AG08396 (cell line): ENCODE measurements around the gene WSCD1.

Source experiments
- DNase-seq: peaks from one replicate; pipeline ENCODE4 v3.0.0; 2012; ENCODE audit warnings: low spot score, mixed read lengths

Gene WSCD1

GRCh38 chr17:6086603-6087400 is 16.6 kb downstream of the WSCD1 start:
- no peak for DNase-seq

- DNase-seq, result no peak
These were observed 18.0 kb downstream of the WSCD1 start for GRCh38 chr17:6088141-6088540.

GRCh38 chr17:6090253-6090652 is 20.1 kb downstream of the WSCD1 start:
- DNase-seq, result no peak

- DNase-seq, result no peak
These were observed 22.2 kb downstream of the WSCD1 start for GRCh38 chr17:6092182-6092902.

- no peak for DNase-seq
These were observed 22.8 kb downstream of the WSCD1 start for GRCh38 chr17:6092903-6093468.

GRCh38 chr17:6094453-6094852 is 24.3 kb downstream of the WSCD1 start:
- DNase-seq, result no peak

GRCh38 chr17:6094926-6095325 is 24.7 kb downstream of the WSCD1 start:
- DNase-seq, result no peak

GRCh38 chr17:6095501-6095900 is 25.3 kb downstream of the WSCD1 start:
- no peak for DNase-seq

GRCh38 chr17:6096201-6097004 is 26.2 kb downstream of the WSCD1 start:
- DNase-seq, result no peak

- no peak for DNase-seq
These were observed 26.8 kb downstream of the WSCD1 start for GRCh38 chr17:6097005-6097279.

- no peak for DNase-seq
These were observed 28.1 kb downstream of the WSCD1 start for GRCh38 chr17:6098050-6098822.

GRCh38 chr17:6098823-6099180 is 28.6 kb downstream of the WSCD1 start:
- DNase-seq, result no peak

- no peak for DNase-seq
These were observed 29.3 kb downstream of the WSCD1 start for GRCh38 chr17:6099492-6099891.

- DNase-seq, result no peak
These were observed 30.0 kb downstream of the WSCD1 start for GRCh38 chr17:6100146-6100545.

GRCh38 chr17:6100891-6101500 is 30.8 kb downstream of the WSCD1 start:
- no peak for DNase-seq

GRCh38 chr17:6101706-6102105 is 31.5 kb downstream of the WSCD1 start:
- DNase-seq, result no peak

GRCh38 chr17:6102615-6103014 is 32.4 kb downstream of the WSCD1 start:
- DNase-seq, result no peak

GRCh38 chr17:6104956-6105648 is 34.9 kb downstream of the WSCD1 start:
- DNase-seq, result no peak

GRCh38 chr17:6105649-6106007 is 35.4 kb downstream of the WSCD1 start:
- no peak for DNase-seq

- no peak for DNase-seq
These were observed 36.0 kb downstream of the WSCD1 start for GRCh38 chr17:6106212-6106611.

- no peak for DNase-seq
These were observed 37.6 kb downstream of the WSCD1 start for GRCh38 chr17:6107791-6108190.
